Measurements from ENCODE around the gene POU2F1. TPM values are rescaled to one million over a fixed set of nuclear protein-coding genes. Genes with fewer than 3 reads are reported as not detected.

The POU2F1 gene
- total RNA-seq, 1 donor from 2014 or later, result 15.3 TPM

DNA sequence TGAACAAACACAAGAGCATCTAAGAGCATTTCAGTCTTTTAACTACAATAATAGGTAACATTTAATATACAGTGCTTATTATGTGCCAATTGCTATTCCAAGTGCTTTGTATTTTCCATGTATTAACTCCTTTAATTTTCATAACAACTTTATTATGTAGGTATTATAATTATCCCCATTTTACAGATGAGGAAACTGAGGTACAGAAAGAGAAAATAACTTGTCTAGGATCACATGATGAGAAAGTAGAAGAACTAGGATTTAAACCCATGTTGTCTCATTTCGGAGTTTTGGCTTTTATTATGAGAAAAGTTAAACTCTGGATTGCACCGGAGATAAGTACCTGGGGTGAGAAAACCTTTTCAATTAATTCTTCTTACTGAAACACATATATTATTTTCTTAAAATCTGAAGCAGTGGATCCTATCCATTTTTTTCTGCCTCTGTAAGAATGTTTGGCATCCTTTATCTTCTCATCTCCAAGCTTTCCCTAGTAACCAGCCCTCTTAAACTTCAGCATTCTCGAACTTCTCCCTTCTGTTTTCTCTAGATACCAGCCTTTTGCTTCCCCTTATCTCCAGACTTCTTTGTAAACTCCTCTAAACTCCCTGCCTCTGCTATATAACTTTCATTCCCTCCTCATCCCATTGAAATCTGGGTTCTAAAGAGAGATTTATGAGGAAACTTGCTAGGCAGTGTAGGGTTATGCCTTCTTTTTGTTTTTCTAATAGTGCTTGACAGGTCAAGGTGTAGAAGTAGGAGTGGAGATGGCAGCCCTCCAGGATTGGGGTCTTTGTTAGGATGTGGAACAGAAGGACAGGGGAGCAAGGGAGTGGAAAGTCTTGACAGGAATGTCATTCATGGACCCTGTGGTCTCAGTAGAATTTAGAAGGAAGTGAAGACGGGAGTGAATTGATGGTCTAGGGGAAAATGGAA, 28.3 kb downstream of the POU2F1 start:
- Mint-ChIP-seq H3K4me3 (ENCODE audit: unreplicated experiment) (no peak overlapping the region), H3K27ac (ENCODE audit: unreplicated experiment) (no peak overlapping the region), H3K27me3 (ENCODE audit: unreplicated experiment) (no peaks in the 10 kb centered on the region), H3K9me3 (ENCODE audit: unreplicated experiment) (no peaks in the 10 kb centered on the region), H3K36me3 (ENCODE audit: unreplicated experiment) (peaks cover under 1% of the 10 kb centered on the region), H3K4me1 (ENCODE audit: unreplicated experiment) (peaks cover 19% of the 10 kb centered on the region)
- no peak for DNase-seq (ENCODE audit: extremely low spot score, unreplicated experiment)
- TF ChIP-seq, protein P1, sequence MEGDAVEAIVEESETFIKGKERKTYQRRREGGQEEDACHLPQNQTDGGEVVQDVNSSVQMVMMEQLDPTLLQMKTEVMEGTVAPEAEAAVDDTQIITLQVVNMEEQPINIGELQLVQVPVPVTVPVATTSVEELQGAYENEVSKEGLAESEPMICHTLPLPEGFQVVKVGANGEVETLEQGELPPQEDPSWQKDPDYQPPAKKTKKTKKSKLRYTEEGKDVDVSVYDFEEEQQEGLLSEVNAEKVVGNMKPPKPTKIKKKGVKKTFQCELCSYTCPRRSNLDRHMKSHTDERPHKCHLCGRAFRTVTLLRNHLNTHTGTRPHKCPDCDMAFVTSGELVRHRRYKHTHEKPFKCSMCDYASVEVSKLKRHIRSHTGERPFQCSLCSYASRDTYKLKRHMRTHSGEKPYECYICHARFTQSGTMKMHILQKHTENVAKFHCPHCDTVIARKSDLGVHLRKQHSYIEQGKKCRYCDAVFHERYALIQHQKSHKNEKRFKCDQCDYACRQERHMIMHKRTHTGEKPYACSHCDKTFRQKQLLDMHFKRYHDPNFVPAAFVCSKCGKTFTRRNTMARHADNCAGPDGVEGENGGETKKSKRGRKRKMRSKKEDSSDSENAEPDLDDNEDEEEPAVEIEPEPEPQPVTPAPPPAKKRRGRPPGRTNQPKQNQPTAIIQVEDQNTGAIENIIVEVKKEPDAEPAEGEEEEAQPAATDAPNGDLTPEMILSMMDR (IDR thresholded peaks at IDR 0.05), result no peak

DNA sequence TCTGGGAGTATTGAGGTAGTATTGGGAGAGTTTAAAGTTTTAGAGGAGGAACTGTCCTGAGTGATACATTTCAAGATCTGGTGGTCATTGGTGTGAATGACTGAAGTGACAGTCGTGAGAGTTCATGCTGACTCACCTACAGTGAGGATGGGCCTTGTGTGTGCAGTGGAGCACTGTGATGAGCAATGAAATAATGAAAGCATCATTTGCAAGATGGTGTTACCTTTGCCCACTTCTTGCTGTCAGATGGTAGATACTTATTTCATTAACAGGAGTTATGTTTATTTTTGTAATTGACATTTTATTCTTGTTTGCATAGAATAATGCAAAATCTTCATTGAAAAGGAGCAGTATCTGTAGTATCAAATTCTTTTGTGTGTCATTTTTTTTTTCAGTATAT, 29.0 kb downstream of the POU2F1 start:
- Mint-ChIP-seq H3K36me3 (ENCODE audit: unreplicated experiment) (no peaks in the 10 kb centered on the region), H3K27ac (ENCODE audit: unreplicated experiment) (no peak overlapping the region), H3K9me3 (ENCODE audit: unreplicated experiment) (no peaks in the 10 kb centered on the region), H3K27me3 (ENCODE audit: unreplicated experiment) (no peaks in the 10 kb centered on the region), H3K4me1 (ENCODE audit: unreplicated experiment) (peaks cover 19% of the 10 kb centered on the region), H3K4me3 (ENCODE audit: unreplicated experiment) (no peak overlapping the region)
- DNase-seq (ENCODE audit: extremely low spot score, unreplicated experiment), result no peak
- TF ChIP-seq, protein P1 (IDR thresholded peaks at IDR 0.05), result no peak

DNA sequence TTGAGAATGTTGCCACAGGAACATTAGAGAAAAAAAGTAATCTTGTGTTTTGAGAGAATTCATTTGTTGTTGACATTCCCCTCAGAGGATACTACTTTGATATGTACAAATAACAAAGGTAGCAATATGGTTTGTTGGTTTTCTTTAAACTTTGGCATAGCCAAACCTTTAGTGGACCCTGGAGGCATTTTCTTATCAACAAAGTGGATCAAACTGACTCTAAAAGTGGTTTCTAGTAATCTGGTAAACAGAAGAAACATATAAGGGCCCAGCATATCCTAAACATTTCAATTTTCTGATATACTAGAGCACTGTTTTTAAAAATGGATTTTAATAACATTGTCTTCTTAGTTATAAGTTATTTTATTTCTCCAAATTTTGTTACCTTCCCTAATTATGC, 29.8 kb downstream of the POU2F1 start:
- peaks cover 1% of the 10 kb centered on the region for H3K36me3 Mint-ChIP-seq (ENCODE audit: unreplicated experiment)
- H3K27me3 Mint-ChIP-seq (ENCODE audit: unreplicated experiment), result no peaks in the 10 kb centered on the region
- TF ChIP-seq, protein P1 (IDR thresholded peaks at IDR 0.05), result no peak
- no peaks in the 10 kb centered on the region for H3K9me3 Mint-ChIP-seq (ENCODE audit: unreplicated experiment)
- DNase-seq (ENCODE audit: extremely low spot score, unreplicated experiment), result no peak
- no peak overlapping the region for H3K4me3 Mint-ChIP-seq (ENCODE audit: unreplicated experiment)
- H3K4me1 Mint-ChIP-seq (ENCODE audit: unreplicated experiment), result peaks cover 17% of the 10 kb centered on the region
- H3K27ac Mint-ChIP-seq (ENCODE audit: unreplicated experiment), result no peak overlapping the region

DNA sequence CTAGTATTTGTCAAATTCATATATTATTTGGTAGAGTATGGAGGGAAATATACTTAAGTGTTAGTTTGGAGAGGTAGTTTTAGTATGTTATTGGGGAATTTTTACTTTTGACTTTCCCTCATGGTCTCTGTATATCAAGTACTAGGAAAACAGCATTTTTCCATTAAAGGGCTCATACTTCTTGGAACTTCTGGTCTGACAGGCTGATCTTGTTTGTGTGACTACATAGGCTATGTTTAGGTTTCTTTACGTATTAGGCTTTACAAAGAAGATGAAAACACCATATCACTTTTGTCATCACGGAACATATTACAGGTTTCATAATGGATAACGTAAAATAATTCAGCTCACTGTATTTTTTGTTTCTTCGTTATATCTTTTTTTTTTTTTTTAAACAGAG, 30.8 kb downstream of the POU2F1 start:
- TF ChIP-seq, protein P1 (IDR thresholded peaks at IDR 0.05), result no peak
- no peaks in the 10 kb centered on the region for H3K9me3 Mint-ChIP-seq (ENCODE audit: unreplicated experiment)
- no peak overlapping the region for H3K27ac Mint-ChIP-seq (ENCODE audit: unreplicated experiment)
- DNase-seq (ENCODE audit: extremely low spot score, unreplicated experiment), result no peak
- H3K36me3 Mint-ChIP-seq (ENCODE audit: unreplicated experiment), result peaks cover 3% of the 10 kb centered on the region
- H3K4me1 Mint-ChIP-seq (ENCODE audit: unreplicated experiment), result peaks cover 17% of the 10 kb centered on the region
- H3K4me3 Mint-ChIP-seq (ENCODE audit: unreplicated experiment), result no peak overlapping the region
- no peaks in the 10 kb centered on the region for H3K27me3 Mint-ChIP-seq (ENCODE audit: unreplicated experiment)

DNA sequence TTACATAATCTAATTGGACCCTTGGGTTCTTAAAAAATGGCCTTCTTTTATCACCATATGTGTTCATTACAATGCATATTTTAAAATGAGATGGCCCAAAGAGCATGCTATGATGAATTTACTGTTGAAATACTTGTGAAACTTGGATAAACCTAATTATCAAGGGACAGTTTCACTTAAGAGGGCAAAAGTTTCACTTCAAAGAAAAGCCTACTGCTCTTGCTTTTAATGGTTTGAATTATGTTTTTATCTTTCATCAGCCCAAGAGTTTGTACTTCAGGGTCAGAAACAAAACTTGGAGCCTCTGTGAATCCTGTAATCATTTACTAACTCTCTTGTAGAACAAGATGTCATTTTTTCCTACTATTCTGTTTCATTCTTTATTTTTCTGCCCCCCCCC, 32.3 kb downstream of the POU2F1 start:
- TF ChIP-seq, protein P1 (IDR thresholded peaks at IDR 0.05), result no peak
- Mint-ChIP-seq H3K27me3 (ENCODE audit: unreplicated experiment) (no peaks in the 10 kb centered on the region), H3K4me1 (ENCODE audit: unreplicated experiment) (peaks cover 10% of the 10 kb centered on the region), H3K4me3 (ENCODE audit: unreplicated experiment) (no peak overlapping the region), H3K36me3 (ENCODE audit: unreplicated experiment) (peaks cover 3% of the 10 kb centered on the region), H3K27ac (ENCODE audit: unreplicated experiment) (no peak overlapping the region), H3K9me3 (ENCODE audit: unreplicated experiment) (no peaks in the 10 kb centered on the region)
- DNase-seq (ENCODE audit: extremely low spot score, unreplicated experiment), result no peak

Data from osteocyte (in vitro differentiated cells).